GM18498 (cell line): ENCODE data around the gene SHISAL1.

Experiments used
- ATAC-seq: cut with Tn5 transposase; IDR thresholded peaks from one replicate; pipeline ENCODE4 v1.9.1; 2021; ENCODE audit warnings: mild to moderate bottlenecking, moderate library complexity; ENCODE audit not compliant: unreplicated experiment

The SHISAL1 gene

DNA sequence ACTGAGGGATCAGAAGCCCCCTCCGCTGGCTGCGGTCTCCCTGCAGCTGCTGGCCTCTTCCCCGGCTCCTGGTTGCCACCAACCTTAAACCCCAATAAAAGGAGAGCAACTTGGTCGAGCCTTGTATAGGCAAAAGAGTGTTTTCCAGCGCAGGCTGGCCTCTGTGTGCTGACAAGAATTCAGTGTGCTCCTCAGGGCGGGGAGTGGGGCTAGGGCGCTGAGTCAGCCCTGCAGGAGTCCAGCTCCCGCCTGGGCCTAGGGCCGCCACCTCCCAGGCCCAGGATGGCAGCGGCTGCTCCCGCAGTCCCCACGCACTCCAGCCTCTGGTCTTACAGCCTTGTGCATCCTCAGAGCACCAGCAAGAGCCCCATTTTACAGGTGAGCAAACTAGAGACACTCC lies at the start of gene SHISAL1:
SHISAL1 (minus strand) TSS at position 186 of the 400 bp plus-strand sequence. CDS start 12,006 bp downstream, outside the sequence.
- no peak for ATAC-seq

DNA sequence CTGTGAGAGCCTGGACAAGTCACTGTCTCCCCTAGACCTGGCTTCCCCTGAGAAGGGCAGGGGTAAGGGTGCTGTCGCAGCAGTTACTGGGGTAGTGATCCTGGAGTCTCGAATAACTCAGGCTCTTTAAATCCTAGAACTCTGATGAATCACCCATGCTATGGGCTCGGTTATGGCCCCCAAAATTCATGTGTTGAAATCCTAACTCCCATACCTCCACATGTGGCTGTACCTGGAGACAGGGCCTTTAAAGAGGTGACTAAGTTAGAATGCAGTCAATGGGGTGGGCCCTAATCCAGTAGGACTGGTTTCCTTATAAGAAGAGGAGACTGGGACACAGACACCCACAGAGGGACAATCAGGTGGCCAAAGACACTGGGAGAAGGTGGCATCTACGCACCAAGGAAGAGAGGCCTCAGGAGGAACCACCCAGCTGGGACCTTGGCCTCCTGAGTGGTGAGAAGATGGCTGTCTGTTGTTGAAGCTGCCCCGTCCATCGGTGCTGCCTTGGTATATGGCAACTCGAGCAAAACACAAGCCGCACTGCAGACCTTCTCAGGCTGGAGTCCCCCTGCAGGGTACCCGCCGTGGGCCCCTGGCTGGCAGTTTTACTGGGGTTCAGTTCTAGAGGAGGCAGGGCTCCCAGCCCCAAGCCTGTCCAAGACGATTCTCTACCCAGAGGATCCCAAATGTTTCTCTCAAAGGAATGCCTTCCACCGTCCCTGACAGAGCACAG lies 48.8 kb upstream of the SHISAL1 start:
- no peak for ATAC-seq

DNA sequence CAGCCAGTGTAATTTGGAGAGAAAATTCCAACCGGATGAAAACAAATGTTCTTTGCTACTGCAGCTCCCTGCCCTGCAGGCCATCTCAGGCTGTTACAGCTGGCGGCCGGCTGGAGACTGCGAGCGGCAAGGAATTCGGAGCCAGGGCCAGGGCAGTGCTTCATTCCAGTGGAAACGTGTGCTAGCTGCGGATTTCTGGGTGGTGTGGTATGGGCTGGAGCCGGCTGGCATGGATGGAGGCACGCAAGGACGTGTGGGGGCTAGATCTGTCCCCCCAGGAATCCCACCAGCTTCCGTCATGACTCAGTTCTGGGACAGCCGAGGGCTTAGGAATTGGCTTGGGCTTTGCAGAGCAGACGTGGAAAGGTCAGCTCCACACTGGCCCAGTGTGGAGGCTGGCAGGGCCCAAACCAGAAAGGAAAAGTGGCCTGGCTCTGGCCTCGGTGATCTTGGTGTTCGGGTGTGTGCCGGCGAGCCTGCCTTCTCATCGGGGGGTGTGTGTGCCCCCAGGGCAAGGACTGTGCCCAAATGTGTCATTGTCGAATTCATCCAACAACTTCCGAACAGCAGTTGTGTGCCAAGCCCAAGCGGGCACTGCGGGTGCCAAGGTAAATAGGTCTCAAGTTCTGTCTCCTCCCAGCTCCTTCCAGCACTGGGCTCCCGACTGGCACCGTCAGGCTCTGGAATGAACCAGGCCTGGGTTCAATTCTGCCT lies 48.1 kb upstream of the SHISAL1 start:
- no peak for ATAC-seq

DNA sequence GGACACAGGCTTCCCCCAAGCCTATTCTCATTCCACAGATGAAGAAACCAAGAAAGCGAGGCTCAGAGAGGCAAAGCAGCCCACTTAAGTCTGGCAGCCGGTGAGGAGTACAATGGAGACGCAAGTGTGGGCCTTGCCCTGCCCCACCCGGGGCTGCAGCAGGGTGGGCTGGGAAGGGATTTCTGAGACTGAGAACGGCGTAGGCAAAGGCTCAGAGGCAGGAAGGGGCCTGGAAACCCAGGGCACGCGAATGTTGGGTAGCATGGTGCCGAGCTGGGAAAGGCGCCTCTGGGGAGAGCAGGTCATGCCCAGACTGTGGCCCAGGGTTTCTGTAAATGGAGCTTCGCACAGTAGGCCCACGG lies 47.5 kb upstream of the SHISAL1 start:
- ATAC-seq: no peak

DNA sequence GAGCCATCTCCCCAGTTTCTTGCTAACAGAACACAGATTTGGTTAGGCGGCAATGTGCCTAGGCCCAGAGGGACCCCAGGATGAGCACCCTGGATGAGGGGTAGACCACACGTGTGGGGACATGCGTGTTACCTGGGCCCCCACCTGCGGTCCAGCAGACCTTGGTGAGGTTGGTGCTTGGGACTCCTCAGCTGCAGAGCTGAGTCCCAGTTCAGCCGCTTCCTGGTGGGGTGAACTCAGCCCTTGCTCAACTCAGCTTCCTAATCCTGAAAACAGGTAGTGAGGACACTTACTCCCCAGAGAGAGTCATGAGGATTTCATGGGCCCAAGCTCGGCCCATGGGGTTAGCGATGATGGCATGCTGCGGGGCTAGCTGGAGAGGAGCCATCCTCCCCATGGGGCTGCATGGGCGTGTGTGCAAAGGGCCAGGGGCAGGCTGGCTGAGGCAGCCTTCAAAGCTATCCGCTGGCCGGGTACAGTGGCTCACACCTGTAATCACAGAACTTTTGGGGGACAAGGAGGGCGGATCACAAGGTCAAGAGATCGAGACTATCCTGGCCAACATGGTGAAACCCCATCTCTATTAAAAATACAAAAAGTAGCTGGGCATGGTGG lies 46.9 kb upstream of the SHISAL1 start:
- ATAC-seq: no peak

DNA sequence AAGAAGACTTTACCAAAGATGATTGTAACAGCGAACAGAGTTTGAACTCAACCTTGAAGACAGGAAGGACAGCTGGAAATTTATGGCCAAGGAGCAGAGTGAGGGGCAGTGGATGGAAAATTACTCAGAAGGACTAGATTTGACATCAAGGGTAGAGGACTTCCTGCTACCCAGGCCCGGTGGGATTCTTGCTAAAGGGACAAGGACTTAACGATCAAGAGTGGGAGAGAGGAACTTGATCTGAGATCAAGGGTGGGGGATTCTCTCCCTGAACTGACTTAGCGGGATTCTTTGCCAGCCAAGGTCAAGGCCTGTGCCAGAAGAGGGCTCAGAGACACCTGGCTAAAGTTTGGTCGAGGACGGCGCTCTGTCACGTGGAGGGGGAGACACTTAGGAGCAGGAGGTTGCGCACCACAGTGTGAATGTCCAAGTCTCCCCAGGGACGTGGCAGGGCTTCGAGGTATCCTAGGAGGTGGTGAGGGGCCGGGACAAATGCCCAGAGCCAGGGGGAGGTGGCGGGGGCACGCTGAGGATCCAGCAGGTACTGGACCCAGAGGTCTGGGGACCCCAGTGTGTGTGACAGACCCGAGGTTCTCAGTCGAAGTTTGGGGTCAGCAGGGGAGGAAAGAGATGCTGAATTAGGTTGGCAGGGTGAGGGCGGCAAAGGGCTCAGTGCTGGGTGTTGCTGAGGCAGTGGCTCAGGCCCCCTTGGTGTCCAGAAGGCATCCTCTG lies 46.1 kb upstream of the SHISAL1 start:
- no peak for ATAC-seq

DNA sequence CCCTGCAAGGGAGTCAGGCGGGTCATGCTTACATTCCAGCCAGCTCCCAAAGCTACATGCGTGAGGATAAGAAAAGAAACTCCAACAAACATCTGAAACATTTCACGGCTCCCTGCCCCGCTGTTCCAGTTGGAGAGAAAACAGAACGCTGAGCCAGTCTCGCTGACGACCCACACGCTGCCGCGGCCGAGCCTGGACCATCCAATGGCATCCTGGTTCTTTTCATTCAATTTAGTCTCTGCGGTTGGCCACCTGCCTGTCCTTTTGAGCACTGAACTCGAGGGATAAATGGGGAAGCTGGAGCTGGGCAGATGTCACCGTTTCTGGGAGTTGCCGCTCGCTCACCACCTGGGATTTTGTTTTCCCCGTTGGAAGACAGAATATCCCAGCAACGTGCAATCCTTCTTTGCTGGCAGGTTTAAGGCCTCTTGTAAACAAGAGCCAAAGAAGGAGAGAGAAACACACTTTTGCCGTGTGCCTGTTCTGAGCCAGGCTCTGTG lies 45.3 kb upstream of the SHISAL1 start:
- ATAC-seq: no peak

DNA sequence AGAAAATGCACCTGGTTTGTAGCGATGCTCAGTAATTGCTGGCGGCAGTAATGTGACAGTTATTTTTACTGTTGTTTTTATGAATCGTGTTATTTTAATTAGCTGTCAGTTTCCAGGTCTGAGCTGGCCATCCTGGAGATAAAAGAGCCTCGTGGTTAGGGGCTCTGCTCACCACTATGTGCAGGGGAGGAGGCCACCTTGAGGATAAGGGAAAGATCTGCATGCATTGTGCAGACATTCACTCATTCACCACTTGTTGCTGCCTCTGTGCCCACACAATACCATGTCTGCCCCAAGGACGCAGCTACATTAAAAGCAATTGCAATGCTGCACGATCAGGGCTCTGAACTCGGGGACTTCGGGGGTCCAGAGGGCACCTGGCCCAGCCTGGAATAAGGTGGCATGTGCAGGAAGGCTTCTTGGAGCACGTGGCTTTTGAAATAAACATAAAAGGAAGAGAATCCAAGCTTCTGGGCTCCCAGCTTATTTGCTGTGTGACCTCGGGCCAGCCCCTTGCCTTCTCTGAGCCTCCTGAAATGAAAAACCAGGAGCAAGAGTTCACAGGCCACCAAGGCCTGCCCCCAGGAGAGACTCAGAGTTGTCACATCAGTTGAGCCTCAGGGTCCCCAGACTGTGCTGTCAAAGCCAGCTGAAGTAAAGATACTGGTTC lies 44.7 kb upstream of the SHISAL1 start:
- no peak for ATAC-seq

DNA sequence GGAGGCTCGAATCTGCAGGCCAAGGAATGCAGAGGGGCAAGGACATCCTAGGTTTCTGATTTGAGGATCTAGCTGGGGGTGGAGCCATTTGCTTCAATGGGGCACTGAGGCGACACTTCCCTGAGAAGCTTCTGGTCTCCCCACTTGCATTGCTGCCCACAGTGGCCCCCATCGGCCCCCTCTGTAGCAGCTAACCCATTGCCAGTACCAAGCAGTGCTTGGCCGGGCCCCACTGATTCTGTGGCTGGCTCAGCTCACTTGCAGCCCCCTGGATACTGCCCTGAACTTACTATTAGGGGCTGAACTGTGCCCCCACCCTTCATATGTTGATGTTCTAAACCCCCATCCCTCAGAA lies 42.9 kb upstream of the SHISAL1 start:
- no peak for ATAC-seq

DNA sequence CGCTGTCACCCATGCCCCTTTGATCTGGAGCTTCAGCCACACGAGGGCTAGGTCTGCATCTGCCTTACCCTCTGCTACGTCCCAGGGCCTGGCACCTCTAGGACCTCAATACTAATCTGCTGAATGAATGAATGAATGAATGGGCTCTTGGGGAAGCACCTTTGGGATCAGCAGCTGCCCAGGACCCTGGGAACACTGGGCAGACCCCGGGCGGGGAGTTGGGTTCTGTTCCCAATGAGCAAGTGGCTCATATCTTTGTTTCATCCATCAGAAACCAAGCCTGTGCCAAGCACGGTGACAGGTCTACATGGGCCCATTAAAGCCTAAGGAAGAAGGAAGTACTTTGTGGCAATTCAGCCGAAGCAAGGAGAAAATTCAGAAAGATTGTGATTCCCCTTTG lies 41.5 kb upstream of the SHISAL1 start:
- no peak for ATAC-seq

DNA sequence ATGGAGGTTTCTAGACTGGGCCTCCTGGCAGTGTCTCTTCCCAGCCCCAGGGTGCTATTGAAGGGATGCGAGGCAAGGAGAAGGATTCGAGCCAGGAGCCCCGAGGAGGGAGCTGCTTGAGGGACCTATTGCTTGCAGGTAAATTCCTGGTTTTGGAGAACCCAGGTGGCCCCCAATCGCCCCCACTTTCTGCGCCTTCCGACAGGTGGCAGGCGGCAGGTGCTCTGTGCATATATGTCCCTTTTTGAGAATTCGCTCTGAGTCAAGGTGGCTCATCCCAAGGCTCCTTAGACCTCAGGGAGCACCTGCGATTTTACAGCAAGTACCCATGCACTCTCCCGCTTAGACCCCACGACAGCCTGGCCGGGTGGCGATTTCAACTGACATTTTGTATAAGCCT lies 40.3 kb upstream of the SHISAL1 start:
- no peak for ATAC-seq

DNA sequence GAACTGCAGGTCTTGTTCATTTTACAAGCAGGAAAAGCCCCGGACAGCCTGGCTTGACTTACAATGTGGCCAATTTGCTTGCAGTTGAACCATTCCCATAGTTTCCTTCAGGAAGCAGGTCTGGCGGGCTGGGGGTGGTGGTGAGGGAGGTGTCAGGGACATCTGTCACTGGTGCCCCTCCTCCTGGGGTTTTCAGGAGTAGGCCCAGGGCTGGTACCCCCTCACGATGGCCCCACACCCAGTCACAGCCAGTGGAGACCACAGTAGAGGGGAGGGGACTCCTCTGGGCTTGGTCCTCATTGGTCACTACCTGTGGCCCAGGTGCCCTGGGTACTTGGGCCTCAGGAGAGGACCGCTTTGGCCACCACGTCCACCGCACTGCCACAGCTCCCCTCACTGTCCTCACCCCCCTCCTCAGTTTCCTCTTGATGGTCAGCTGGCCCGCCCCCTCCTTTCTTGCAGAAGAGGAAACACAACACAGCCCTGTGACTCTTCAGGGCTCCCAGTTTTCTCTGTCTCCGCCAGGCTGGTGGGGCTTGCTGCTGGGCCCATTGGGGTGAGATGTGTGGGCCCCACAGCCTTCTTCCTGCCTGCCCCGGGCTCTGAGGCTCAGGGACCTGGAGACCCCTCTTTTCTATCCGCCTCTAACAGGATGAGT lies 39.8 kb upstream of the SHISAL1 start:
- no peak for ATAC-seq

DNA sequence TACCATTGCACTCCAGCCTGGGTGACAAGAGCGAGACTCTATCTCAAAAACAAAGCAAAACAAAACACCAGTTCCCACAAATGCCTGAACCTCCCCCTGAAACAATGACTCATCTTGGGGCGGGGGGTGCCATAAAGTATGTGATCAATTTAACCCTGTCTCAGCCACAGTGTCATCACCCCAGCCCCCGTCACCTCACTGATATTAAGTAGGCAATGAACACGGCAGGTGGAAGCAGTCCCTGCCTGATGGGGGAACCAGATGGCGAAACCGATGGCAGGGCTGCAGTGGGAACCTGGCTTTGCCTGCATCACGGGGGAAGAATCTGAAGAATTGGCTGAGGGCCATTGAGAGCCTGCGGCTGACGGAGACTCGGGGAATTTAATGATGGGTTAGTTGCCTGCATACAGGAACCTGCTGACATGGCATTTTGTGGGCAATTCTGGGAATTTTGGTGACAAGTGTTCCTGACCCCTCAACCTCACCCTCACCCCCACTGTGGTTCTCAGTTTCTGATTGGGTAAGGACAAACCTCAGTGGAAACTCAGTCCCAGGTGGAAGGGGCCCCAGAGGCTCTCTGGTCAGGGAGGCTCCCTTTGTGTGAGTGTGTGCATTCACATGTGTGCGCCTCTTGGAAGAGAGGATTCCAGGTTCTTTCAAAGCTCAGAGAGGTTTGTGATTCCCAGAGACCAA lies 39.1 kb upstream of the SHISAL1 start:
- no peak for ATAC-seq

DNA sequence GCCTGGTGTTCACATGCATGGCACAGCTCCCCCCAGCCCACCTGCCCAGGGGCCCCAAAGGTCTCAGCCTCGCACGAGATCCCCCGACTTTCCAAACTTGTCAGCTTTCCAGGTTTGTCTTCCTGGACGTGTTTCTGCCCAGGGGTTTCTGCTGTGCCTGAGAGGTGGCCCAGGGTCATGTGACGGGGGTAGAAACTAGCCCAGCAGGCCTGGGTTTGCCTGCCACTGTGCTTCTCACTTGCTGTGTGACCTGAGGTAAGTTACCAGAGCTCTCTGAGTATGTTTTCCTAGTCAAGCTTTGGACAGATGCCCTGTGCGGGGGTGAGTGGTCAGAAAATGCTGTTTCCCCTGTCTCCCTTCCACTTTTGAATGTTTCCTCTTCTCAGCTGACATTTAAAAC lies 38.3 kb upstream of the SHISAL1 start:
- no peak for ATAC-seq

DNA sequence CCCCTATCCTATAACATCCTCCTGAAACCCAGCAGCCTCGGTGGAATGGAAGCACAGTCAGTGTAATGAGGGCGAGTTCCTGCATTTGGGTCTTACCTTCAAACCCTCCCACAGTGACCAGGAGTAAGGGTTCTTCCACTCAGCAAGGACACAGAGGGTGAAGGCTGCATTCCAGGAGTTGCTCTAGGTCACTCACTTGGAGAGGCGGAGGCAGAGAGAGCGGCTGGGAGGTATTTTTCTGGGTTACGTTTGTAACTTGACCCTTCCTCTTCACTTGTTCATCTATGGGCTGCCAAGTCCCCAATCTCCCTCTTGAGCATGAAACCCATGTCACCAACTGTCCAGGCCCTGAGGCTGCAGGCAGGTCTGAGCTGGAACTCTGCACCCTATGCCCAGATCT lies 36.8 kb upstream of the SHISAL1 start:
- no peak for ATAC-seq

DNA sequence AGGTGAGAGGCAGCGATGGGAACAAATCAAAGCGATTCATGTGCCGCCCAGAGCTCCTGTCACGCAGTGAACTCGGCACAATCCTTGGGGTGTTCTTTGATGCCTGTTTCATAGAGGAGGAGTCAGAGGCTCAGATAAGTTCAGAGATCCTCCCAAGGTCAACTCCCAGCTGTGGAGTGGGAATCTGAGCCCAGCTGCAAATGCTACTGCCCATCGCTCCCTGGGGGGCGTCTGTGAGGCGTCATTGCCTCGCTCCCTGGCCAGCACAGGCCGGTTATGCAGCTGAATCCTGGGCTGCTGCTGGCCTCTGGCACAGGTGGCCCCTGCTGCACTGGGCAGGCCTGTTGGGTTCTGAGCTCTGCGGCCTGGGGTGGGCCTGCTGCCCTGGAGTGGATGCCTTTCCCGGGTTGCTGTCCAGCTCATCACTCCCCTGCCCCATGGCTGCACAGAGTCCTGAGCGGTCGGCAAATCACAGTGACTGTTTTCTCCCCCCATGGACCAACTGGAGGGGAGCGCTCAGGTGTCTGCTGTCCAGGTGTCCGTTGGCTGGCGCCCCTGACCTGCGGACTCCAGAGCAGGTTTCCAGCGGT lies 36.3 kb upstream of the SHISAL1 start:
- ATAC-seq: no peak

DNA sequence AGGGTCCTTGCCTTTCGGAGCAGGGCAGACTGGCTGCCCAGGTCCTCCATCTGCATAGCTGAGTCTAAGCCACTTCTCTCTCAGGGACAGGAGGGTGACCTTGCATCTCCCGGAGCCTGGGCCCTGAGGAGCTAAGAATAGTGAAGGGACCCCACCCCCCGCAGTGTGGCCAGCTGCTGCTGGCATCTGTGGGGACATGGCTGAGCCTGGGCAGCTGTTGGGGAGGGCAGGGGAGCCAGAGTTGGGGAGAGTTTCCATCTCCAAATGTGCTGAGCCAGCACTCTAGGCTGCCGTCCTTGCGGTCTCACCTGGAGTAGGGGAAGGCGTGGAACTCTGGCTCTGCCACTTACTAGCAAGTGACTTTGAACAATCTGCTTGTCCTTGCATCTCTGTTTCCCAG lies 34.8 kb upstream of the SHISAL1 start:
- no peak for ATAC-seq

DNA sequence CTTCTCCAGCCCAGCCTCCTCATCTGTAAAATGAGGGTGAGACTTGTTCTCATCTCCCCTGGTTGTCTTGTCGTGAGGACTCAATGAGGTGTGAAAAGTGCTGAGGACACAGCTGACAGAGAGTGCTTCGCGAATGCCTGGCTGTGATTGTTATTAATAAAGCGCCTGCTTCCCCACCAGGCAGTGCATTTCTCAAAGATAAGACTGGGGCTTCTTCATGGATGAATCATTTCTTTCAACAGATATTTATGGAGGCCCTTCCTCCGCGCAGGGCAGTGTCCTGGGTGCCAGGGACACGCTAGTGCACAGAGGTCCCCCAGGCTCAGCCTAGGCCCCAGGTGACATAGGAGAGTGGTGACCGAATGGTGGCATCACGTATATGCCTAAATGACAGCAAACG lies 34.3 kb upstream of the SHISAL1 start:
- ATAC-seq: no peak

DNA sequence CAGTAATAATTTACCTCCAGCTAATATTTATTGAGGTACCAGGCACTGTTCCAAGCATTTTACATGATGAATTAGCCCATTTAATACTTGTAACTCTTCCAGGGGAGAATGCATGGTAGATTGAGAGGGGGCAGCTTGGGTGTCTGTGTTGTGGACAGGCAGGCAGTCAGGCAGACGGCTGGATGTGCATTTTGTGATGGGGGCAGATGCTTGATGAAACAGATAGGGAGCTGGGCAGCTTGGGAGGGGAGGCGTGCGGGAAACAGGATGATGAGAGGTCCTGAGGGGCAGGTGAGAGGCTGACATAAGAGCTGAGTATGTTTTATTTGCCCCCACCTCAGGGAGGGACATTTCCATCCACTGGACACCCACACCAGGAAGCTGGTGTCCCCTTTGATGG lies 33.1 kb upstream of the SHISAL1 start:
- no peak for ATAC-seq
